Muscle layer of duodenum (tissue), 2 donors: ENCODE data around the gene NAGK.
A peak's percentile ranks its signal among the peaks of the same experiment; 100 is the strongest.
"Not testable (repeated sequence)": the region's sequence is repeated elsewhere in the genome, so short reads cannot be mapped to it uniquely, and the experiment has no call there.

Experiments
- H3K27ac ChIP-seq: one replicate; pipeline ENCODE4 v1.7.0; 2013; ENCODE audit warnings: mild to moderate bottlenecking, low read length
- H3K27me3 ChIP-seq: one replicate; pipeline ENCODE4 v1.7.0; 2013; ENCODE audit warnings: low read depth, mild to moderate bottlenecking, control low read depth, low read length
- H3K36me3 ChIP-seq, 2 donors: one replicate each; pipeline ENCODE4 v1.7.0; 2013; ENCODE audit warnings: low read length in 2 of 2, control low read depth in 1 of 2, mild to moderate bottlenecking in 1 of 2; ENCODE audit not compliant: insufficient read depth in 2 of 2, control insufficient read depth in 1 of 2
- H3K4me1 ChIP-seq, 2 donors: one replicate each; pipeline ENCODE4 v1.7.0; 2013; ENCODE audit warnings: low read length in 2 of 2, mild to moderate bottlenecking in 2 of 2, control low read depth in 1 of 2, moderate library complexity in 1 of 2; ENCODE audit not compliant: insufficient read depth in 2 of 2, control insufficient read depth in 1 of 2
- H3K4me3 ChIP-seq, 2 donors: one replicate each; pipeline ENCODE4 v1.7.0; 2013; ENCODE audit warnings: low read length in 2 of 2, low read depth in 1 of 2, mild to moderate bottlenecking in 1 of 2
- H3K9me3 ChIP-seq, 2 donors: one replicate each; pipeline ENCODE4 v1.7.0; 2013; ENCODE audit warnings: low read length in 2 of 2, control low read depth in 1 of 2, mild to moderate bottlenecking in 1 of 2; ENCODE audit not compliant: control insufficient read depth in 1 of 2
- donor health status: healthy.

Gene NAGK

DNA sequence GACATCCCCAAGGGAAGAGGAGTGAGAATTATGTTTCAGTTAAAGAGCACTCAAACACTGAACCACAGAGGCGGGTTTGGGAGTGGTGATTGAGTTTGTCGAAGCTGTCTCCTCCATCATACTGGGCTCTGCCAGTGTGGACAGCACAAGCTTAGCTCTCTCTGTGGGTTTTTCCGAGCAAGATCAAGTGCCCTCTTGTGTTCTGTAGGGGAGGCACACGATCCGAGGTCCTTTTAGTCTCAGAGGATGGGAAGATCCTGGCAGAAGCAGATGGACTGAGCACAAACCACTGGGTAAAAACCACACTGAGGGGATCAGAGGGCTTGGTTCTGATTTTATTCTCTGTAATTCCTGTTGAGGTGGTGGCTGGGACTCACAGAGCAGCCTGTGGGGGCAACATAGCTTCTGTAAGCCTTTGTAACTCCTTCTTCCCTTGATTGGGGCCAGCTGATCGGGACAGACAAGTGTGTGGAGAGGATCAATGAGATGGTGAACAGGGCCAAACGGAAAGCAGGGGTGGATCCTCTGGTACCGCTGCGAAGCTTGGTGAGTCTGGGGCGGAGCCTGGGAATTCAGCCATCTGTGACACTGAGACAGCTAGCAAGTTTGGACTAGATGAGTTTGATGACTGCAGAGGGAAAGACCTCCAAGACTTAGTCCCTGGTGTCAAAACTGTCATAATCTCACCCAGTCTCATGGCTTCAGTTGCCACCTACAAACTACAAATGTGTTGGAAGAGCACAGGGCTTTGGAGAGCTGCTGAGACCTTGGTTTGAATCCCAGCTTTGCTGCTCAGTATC is 2.0 kb downstream of the NAGK start:
- Histone ChIP-seq H3K36me3 (peaks cover 25 to 43% of the 10 kb centered on the region in 2 donors), H3K9me3 (no peaks in the 10 kb centered on the region), H3K4me3 (peak overlapping the region in 1 of 2 donors; percentile 94), H3K27me3 (no peaks in the 10 kb centered on the region), H3K4me1 (peaks cover 6 to 28% of the 10 kb centered on the region in 2 donors), H3K27ac (no peak overlapping the region)

DNA sequence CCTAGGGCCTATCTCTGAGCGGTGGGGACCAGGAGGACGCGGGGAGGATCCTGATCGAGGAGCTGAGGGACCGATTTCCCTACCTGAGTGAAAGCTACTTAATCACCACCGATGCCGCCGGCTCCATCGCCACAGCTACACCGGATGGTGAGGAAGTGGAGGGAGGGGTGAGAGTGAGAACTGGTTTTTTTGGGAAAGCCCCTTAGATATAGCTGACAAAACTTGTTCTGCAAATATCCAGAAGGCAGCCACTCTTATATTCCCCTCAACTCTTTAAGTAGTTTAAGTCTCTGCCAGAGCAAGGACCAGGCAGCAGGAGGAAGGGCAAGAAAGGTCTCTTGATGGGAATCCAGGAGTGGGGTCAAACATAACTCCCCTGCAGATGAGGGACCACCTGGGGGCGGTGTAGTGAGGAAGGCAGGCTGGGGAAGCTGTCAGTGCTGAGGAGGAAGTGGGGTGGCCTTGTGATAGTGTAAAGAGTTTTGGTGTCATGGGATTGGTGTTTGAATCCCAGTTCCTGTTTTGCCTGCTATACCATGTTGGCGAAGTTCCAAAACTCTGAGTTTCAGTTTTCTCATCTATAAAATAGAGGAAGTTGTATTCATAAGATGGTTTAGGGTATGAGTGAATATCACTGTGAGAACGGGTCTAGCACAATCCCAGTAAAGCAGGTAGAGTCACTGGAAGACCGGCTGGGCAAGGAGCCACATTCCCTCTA is 3.4 kb downstream of the NAGK start:
- Histone ChIP-seq H3K4me3 (peak overlapping the region in 1 of 2 donors; percentile 22), H3K36me3 (peaks cover 37 to 55% of the 10 kb centered on the region in 2 donors), H3K27ac (peak overlapping the region; percentile 9), H3K9me3 (no peaks in the 10 kb centered on the region), H3K4me1 (peaks cover 6 to 28% of the 10 kb centered on the region in 2 donors), H3K27me3 (no peaks in the 10 kb centered on the region)

DNA sequence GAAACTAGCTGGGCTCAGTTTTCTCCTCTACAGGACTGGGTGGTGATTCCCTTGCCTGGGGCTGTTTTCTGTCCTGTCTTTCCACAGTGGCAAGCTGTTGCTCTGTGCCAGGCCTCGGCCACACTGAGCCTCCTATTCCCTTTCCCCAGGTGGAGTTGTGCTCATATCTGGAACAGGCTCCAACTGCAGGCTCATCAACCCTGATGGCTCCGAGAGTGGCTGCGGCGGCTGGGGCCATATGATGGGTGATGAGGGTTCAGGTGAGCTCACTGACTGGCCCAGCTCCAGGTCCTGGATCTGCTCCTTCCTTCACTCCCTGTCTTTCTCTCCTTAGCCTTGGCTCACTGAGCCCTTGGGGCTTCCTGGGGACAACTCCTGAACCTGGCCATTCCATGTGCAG is 4.0 kb downstream of the NAGK start:
- Histone ChIP-seq H3K27ac (peak overlapping the region; percentile 9), H3K4me1 (peaks cover 6 to 28% of the 10 kb centered on the region in 2 donors), H3K36me3 (peaks cover 41 to 62% of the 10 kb centered on the region in 2 donors), H3K27me3 (no peaks in the 10 kb centered on the region), H3K9me3 (no peaks in the 10 kb centered on the region), H3K4me3 (no peak overlapping the region)

DNA sequence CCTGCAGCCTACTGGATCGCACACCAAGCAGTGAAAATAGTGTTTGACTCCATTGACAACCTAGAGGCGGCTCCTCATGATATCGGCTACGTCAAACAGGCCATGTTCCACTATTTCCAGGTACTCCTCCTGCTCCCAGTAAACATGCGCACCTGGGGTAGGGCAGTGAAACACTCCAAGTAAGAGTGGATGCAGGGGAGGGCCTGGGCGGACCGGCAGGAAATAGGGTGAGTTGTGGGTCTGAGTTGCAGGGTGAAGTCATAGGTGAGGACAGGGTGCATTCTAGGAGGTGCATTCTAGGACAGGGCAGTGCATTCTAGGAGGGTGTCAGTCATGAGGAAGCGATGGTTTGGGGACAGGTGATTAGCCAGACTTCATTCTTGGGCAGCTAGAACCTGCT is 5.0 kb downstream of the NAGK start:
- Histone ChIP-seq H3K27me3 (no peaks in the 10 kb centered on the region), H3K9me3 (no peaks in the 10 kb centered on the region), H3K36me3 (peaks cover 48 to 62% of the 10 kb centered on the region in 2 donors), H3K4me3 (no peak overlapping the region), H3K27ac (no peak overlapping the region), H3K4me1 (peaks cover 6 to 28% of the 10 kb centered on the region in 2 donors)

DNA sequence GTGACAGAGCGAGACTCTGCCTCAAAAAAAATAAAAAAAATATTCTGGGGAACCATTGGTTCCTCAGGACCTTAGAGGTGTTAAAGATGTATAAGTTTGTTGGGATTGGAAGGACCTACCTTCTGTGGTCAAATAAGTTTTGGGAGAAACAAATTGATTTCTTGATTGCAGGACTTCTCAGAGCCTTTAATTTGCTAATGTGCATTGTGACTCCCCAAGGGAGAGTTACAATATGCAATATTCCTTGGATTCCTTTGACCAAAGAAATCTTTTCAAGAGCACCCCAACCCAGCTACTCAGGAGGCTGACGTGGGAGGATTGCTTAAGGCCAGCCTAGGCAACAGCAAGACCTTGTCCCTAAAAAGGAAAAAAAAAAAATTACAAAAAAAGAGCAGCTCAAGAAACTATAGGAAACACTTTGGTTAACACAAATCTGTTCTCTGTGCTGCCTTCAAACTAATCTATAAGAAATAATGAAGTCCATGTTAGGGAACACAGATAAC is 6.5 kb downstream of the NAGK start:
- peaks cover 54 to 64% of the 10 kb centered on the region in 2 donors for H3K36me3 ChIP-seq
- no peak overlapping the region for H3K4me3 ChIP-seq

DNA sequence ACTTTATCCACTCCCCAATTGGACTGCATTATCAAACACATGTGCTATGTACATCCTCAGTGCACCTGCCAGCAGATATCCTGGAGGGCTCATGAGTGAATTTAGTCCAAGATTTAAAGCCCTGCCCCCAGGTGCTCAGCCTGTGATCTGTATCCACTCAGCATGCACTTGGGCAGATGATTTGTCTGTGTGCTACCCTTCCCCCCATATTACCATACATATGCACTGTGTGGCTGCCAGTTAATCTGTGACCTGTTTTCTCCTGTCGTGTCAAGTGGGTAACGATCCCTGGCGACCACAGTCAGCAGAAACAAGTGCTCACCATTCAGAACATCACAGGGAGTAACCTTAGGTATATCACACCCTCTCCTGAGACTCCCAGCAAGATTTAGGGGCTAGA is 10.2 kb downstream of the NAGK start:
- Histone ChIP-seq H3K36me3 (peaks cover 43 to 50% of the 10 kb centered on the region in 2 donors), H3K27ac (no peak overlapping the region), H3K9me3 (no peaks in the 10 kb centered on the region), H3K4me1 (no peaks in the 10 kb centered on the region), H3K27me3 (no peaks in the 10 kb centered on the region), H3K4me3 (no peak overlapping the region)

More for the DNA sequence above, 6.5 kb downstream of the NAGK start:
- no peaks in the 10 kb centered on the region for H3K9me3 ChIP-seq
- no peaks in the 10 kb centered on the region for H3K27me3 ChIP-seq
- H3K27ac ChIP-seq: no peak overlapping the region
- peaks cover 6 to 18% of the 10 kb centered on the region in 2 donors for H3K4me1 ChIP-seq

DNA sequence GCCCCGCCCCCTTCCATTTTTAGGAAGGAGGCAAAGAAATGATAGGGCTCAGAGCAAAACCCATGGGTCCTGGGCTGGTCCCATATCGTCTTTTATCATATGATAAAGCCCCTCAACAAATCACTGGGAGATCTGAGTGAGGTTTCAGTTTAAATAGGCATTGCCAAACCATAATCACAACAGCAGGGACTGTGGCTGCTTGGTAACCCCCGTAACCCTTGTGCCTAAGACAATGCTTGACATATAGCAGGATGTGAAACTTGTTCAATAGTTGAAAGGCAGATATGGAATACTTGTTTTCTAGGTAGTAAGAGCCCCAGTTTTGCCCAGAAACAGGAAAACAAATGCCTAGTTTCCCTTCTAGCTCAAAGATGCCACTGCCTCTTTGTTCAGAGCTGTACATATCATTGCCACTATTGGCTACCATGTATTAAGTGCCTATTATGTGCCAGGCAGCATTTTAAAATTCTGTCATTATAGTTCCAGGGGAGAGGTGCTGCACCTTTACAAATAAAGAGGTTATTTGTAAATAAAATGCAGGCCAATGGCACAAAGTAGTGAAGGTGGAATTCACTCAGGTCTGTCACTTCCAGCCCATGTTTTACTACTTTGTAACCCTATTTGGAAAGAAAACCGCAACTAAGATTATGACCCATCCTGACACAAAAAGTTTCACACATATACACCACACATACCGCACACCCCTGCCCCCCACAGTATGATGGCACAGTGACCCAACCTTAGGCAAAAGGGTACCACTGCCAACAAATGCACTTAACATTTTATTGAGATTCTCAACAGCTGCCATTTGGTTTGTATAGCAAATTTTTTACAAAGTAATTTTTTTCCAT is 14.2 kb downstream of the NAGK start:
- H3K4me3 ChIP-seq: no peak overlapping the region
- no peaks in the 10 kb centered on the region for H3K4me1 ChIP-seq
- H3K27me3 ChIP-seq: no peaks in the 10 kb centered on the region
- H3K9me3 ChIP-seq: no peaks in the 10 kb centered on the region
- peaks cover 12 to 17% of the 10 kb centered on the region in 2 donors for H3K36me3 ChIP-seq
- no peak overlapping the region for H3K27ac ChIP-seq

DNA sequence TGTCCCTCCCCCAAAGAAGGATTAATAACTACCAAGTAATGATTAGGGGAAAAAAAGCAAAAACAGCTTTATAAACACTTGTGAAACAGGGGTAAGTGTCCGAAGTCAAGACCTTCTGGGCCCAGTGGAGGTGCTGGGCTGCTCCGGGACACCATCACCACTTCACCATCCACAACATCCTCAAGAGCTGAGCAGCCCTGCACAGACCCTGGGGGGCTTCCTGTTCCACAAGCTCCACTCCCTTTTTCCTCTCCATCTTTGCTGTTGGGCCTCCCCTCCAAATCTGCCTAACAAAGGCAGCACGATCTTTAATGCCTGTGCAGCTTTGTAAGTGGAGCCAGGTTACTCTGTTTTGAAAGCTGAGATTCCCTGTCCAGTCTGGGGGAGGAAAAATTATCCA is 14.8 kb downstream of the NAGK start:
- H3K4me3 ChIP-seq, H3K27ac ChIP-seq, H3K27me3 ChIP-seq, H3K4me1 ChIP-seq, H3K9me3 ChIP-seq: not testable (repeated sequence)
- H3K36me3 ChIP-seq: peaks cover 6 to 10% of the 10 kb centered on the region in 2 donors

DNA sequence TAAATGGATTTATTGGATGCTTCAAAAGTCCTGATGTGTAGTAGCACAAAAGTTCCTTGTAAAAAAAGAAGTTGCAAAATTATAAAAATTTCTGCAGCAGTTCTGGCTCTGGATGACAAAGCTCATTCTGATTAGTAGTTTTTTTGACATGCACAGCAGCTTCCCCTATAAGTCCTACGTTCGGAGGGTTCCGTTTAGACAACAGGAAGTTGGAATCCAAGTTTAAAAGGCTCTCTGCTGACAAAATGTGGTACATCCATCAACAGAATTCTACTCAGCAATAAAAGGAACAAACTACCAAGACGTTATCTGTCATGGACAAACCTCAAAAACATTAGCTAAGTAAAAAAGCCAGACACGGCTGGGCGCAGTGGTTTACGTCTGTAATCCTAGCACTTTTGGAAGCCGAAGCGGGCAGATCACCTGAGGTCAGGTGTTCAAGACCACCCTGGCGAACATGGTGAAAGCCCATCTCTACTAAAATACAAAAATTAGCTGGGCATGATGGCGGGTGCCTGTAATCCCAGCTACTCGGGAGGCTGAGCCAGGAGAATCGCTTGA is 15.4 kb downstream of the NAGK start:
- not testable (repeated sequence) for H3K27ac ChIP-seq, H3K27me3 ChIP-seq, H3K36me3 ChIP-seq, H3K9me3 ChIP-seq, H3K4me1 ChIP-seq
- H3K4me3 ChIP-seq: peak overlapping the region in 1 of 2 donors; percentile 38

DNA sequence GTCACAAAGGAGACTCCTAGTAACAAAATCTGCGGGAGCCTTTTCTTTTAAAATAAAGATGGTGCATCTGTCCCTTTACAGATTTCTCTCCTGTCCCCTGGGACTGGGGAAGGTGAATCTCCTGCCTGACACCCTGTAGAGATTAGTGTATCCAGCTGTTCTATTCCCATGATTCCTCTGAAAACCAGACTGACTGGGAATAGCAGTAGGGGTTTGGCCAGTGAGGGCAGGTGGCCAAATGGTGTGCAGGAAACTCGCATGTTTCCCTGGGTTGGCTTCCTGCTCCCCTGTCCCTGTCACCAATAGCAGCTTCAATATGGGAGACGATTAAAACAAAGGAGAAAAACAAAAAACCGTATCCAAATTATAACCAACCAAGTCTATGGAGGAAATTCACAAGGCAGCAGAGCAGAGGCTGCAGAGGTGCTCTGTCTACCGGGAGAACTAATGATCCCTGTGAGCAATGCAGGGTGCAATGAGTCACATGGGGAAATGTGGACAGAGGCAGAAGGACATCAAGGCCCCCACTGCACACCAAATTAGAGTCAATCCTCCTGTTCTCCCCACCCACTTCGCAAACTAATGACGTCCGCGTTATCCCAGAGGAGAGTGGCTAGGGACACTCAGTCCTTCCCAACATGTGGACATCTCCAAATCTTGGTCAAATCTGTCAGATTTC is 17.0 kb downstream of the NAGK start:
- not testable (repeated sequence) for H3K4me3 ChIP-seq, H3K27me3 ChIP-seq, H3K4me1 ChIP-seq, H3K27ac ChIP-seq, H3K36me3 ChIP-seq, H3K9me3 ChIP-seq
